Panc1 (cell line): ENCODE measurements around the gene TMEM50B. TPM values are rescaled to one million over a fixed set of nuclear protein-coding genes. Genes with fewer than 3 reads are reported as not detected.

Source experiments
- ATAC-seq: fragments of 200-7000 bp; cut with Tn5 transposase; 2 replicates; pipeline ENCODE4 v1.9.1; 2020; ENCODE audit warnings: mild to moderate bottlenecking, moderate library complexity
- BruUV-seq: library from RNA; stranded (reverse); fragments of 400-500 nt; replicated peaks from 2 replicates; lab custom pipeline; 2021; lab: Mats Ljungman, UMichigan
- CTCF ChIA-PET: fragments of 300-600 bp; sonication (Branson Sonifier 250); formaldehyde crosslinking; loops from one replicate; lab custom pipeline; 2022; ENCODE audit warnings: antibody characterized with exemption; lab: Charles Lee
- POLR2A ChIA-PET: fragments of 300-600 bp; sonication (Branson Sonifier 250); formaldehyde crosslinking; loops from one replicate; lab custom pipeline; 2022; ENCODE audit warnings: antibody characterized with exemption; lab: Charles Lee
- DNase-seq: peaks from one replicate; pipeline ENCODE4 v3.0.0-alpha.2; 2010; ENCODE audit warnings: low read depth, low spot score
- H3K27ac ChIP-seq: 2 replicates; pipeline ENCODE4 v1.5.1; 2011; ENCODE audit warnings: mild to moderate bottlenecking, low read length, inconsistent platforms
- H3K27me3 ChIP-seq: fragments of 200-500 bp; sonication (Bioruptor generic); 2 replicates; pipeline ENCODE4 v1.6.0; 2014; ENCODE audit warnings: low read length, inconsistent platforms; ENCODE audit not compliant: control insufficient read depth, insufficient read depth
- H3K36me3 ChIP-seq: fragments of 200-500 bp; sonication (Bioruptor generic); 2 replicates; pipeline ENCODE4 v1.5.1; 2014; ENCODE audit warnings: inconsistent platforms, mild to moderate bottlenecking, low read length, moderate library complexity; ENCODE audit not compliant: control insufficient read depth, insufficient read depth
- H3K4me1 ChIP-seq: 2 replicates; pipeline ENCODE4 v1.5.1; 2011; ENCODE audit warnings: inconsistent platforms, mild to moderate bottlenecking, low read length, moderate library complexity; ENCODE audit not compliant: control insufficient read depth, insufficient read depth
- H3K4me3 ChIP-seq, 2 experiments: 2 replicates each; pipeline ENCODE4 v1.5.1; 2011 to 2012; ENCODE audit warnings: low read depth in 2 of 2, low read length in 2 of 2, mild to moderate bottlenecking in 2 of 2, inconsistent platforms in 1 of 2, moderate library complexity in 1 of 2
- H3K9me3 ChIP-seq: fragments of 200-500 bp; sonication (Bioruptor generic); 2 replicates; pipeline ENCODE4 v1.5.1; 2014; ENCODE audit warnings: low read depth, mild to moderate bottlenecking, inconsistent platforms, low read length, moderate library complexity; ENCODE audit not compliant: control insufficient read depth, insufficient read depth
- POLR2AphosphoS5 ChIP-seq: IDR thresholded peaks from 2 replicates; pipeline ENCODE4 v1.6.1; 2012; ENCODE audit warnings: mild to moderate bottlenecking, low read depth, low read length, moderate library complexity
- SIN3A ChIP-seq: IDR thresholded peaks from 2 replicates; pipeline ENCODE4 v1.6.1; 2012; ENCODE audit warnings: low read depth, mild to moderate bottlenecking, low read length, moderate library complexity, borderline replicate concordance; ENCODE audit not compliant: insufficient read depth
- TCF7L2 ChIP-seq: IDR thresholded peaks from 2 replicates; pipeline ENCODE4 v1.6.1; 2011; ENCODE audit warnings: mild to moderate bottlenecking, low read depth, low read length, inconsistent platforms
- in situ Hi-C: cut with HindIII; loops from 2 replicates; pipeline ENCODE4 v1.10.0; 2016; ENCODE audit warnings: low sequenced_read_pairs, low pct_unique_long_range_greater_than_20kb
- intact Hi-C: fragments of 100-400 bp; cut with micrococcal nuclease; formaldehyde crosslinking; loops from one replicate; pipeline ENCODE4 v1.10.0; 2022; ENCODE audit not compliant: unreplicated experiment
- total RNA-seq: library from RNA; stranded (reverse); gene quantifications from one replicate; pipeline ENCODE4 v1.2.1, GENCODE V29; 2021; ENCODE audit not compliant: unreplicated experiment
- TF ChIP-seq, protein P1 (sequence below): fragments of 450-650 bp; IDR thresholded peaks from 2 replicates; pipeline ENCODE4 v1.5.1; 2017; ENCODE audit warnings: mild to moderate bottlenecking
- TF ChIP-seq, protein P2 (sequence below), 2 experiments: IDR thresholded peaks; 2 replicates each; pipeline ENCODE4 v1.6.1; 2011 to 2012; ENCODE audit warnings: low read depth in 2 of 2, control low read depth in 1 of 2, low read length in 1 of 2, mild to moderate bottlenecking in 1 of 2, moderate library complexity in 1 of 2; ENCODE audit not compliant: insufficient read depth in 1 of 2

The TMEM50B gene
- total RNA-seq, 1 experiment from 2014 or later = 18.5 TPM

DNA sequence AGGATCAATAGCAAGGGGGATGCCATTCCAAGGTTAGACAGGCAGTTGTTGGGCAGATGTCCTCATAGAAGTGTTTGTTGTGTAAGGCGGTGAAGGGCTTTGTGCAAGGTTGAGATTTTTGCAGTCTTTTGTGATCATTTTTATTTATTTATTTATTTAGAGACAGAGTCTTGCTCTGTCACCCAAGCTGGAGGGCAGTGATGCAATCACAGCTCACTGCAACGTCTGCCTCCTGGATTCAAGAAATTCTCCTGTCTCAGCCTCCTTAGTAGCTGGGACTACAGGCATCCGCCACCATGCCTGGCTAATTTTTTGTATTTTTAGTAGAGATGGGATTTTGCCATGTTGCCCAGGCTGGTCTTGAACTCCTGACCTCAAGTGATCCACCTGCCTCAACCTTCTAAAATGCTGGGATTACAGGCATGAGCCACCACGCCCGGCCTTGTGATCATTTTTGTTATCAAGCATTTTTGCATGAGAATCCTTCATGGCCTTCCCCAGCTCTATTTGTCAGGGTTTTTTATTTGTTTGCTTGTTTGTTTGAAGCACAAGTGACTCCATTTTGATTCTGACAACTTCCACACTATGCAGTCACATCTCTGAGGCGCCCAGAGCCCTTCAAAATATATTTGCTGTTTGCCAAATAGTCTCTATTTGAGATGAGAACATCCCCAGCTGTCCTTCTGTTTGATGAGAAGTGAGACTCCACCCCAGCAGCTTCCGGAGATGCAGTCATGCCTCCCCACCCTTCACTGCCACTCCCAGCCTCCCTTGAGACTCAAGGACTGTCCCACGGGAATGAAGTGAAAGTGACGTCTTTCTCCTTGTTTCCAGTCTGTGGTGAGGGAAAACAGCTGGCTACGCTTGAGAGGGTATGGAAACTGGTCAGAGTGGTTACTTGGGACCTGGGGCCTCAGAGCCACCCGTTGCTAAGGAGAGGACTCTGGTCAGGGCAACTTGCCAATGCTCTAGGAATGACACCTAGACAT lies 38.0 kb downstream of the TMEM50B start:
- no peaks in the 10 kb centered on the region for H3K9me3 ChIP-seq
- in situ Hi-C loops (no loop called here), intact Hi-C loops (no loop called here)
- no peaks in the 10 kb centered on the region for H3K36me3 ChIP-seq
- no peaks in the 10 kb centered on the region for H3K4me1 ChIP-seq
- CTCF ChIA-PET = interaction anchor here (1.0 kb wide), 1 partner anchor 245 kb away, joined by 3 read pairs; no protein-coding TSS in a partner anchor
- ATAC-seq (no peak), DNase-seq (no peak)
- no peak overlapping the region for H3K4me3 ChIP-seq
- H3K27me3 ChIP-seq = no peaks in the 10 kb centered on the region
- no TSS peak for BruUV-seq
- POLR2A ChIA-PET = no interaction called here
- TF ChIP-seq SIN3A = no peak
- TF ChIP-seq, protein P1, sequence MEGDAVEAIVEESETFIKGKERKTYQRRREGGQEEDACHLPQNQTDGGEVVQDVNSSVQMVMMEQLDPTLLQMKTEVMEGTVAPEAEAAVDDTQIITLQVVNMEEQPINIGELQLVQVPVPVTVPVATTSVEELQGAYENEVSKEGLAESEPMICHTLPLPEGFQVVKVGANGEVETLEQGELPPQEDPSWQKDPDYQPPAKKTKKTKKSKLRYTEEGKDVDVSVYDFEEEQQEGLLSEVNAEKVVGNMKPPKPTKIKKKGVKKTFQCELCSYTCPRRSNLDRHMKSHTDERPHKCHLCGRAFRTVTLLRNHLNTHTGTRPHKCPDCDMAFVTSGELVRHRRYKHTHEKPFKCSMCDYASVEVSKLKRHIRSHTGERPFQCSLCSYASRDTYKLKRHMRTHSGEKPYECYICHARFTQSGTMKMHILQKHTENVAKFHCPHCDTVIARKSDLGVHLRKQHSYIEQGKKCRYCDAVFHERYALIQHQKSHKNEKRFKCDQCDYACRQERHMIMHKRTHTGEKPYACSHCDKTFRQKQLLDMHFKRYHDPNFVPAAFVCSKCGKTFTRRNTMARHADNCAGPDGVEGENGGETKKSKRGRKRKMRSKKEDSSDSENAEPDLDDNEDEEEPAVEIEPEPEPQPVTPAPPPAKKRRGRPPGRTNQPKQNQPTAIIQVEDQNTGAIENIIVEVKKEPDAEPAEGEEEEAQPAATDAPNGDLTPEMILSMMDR = no peak
- TF ChIP-seq, protein P2, sequence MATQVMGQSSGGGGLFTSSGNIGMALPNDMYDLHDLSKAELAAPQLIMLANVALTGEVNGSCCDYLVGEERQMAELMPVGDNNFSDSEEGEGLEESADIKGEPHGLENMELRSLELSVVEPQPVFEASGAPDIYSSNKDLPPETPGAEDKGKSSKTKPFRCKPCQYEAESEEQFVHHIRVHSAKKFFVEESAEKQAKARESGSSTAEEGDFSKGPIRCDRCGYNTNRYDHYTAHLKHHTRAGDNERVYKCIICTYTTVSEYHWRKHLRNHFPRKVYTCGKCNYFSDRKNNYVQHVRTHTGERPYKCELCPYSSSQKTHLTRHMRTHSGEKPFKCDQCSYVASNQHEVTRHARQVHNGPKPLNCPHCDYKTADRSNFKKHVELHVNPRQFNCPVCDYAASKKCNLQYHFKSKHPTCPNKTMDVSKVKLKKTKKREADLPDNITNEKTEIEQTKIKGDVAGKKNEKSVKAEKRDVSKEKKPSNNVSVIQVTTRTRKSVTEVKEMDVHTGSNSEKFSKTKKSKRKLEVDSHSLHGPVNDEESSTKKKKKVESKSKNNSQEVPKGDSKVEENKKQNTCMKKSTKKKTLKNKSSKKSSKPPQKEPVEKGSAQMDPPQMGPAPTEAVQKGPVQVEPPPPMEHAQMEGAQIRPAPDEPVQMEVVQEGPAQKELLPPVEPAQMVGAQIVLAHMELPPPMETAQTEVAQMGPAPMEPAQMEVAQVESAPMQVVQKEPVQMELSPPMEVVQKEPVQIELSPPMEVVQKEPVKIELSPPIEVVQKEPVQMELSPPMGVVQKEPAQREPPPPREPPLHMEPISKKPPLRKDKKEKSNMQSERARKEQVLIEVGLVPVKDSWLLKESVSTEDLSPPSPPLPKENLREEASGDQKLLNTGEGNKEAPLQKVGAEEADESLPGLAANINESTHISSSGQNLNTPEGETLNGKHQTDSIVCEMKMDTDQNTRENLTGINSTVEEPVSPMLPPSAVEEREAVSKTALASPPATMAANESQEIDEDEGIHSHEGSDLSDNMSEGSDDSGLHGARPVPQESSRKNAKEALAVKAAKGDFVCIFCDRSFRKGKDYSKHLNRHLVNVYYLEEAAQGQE (IDR thresholded peaks at IDR 0.05; ENCODE audit: insufficient read depth in 1 of 2, low read depth in 2 of 2, low read length in 1 of 2) = no peak
- no peak for TF ChIP-seq POLR2AphosphoS5
- no peak for TF ChIP-seq TCF7L2
- no peak overlapping the region for H3K27ac ChIP-seq

DNA sequence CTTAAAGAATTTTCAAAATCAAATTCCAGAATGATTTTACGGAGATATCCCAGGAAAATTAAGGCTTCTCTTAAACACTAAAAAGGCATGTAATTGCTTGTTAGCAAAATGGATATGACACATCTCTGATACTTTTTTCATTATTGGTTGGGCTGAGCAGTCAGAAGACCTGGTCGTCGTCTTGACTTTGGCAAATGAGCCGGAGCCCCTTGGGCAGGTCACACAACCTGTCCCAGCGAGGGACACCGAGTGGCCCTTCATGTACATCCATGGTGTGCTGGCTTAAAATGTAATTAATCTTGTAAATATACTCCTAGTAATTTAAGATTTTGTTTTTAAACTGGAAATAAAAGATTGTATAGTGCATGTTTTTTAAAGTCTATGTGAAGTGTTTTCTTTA lies 42.6 kb downstream of the TMEM50B start:
- in situ Hi-C loops (no loop called here), intact Hi-C loops (no loop called here)
- CTCF ChIA-PET = interaction anchor here (0.6 kb wide), 1 partner anchor 83 kb away, joined by 3 read pairs; no protein-coding TSS in a partner anchor

More for the DNA sequence above, 42.6 kb downstream of the TMEM50B start:
- ATAC-seq (no peak), DNase-seq (no peak)
- no TSS peak for BruUV-seq
- Histone ChIP-seq H3K4me1 (no peaks in the 10 kb centered on the region), H3K27ac (no peak overlapping the region), H3K9me3 (no peaks in the 10 kb centered on the region), H3K36me3 (peaks cover 3% of the 10 kb centered on the region; the same call in 1 of the 2 replicates), H3K27me3 (no peaks in the 10 kb centered on the region), H3K4me3 (no peak overlapping the region)
- TF ChIP-seq, protein P1 = no peak
- TF ChIP-seq POLR2AphosphoS5 (no peak), TCF7L2 (no peak), SIN3A (no peak)
- TF ChIP-seq, protein P2 (IDR thresholded peaks at IDR 0.05; ENCODE audit: insufficient read depth in 1 of 2, low read depth in 2 of 2, low read length in 1 of 2) = no peak
- POLR2A ChIA-PET = no interaction called here
